HuH-7.5 (cell line): Measurements from ENCODE around the gene UBE2J2.

Source experiments
- DNase-seq: peaks from one replicate; pipeline ENCODE4 v3.0.0; 2011; ENCODE audit warnings: low spot score

UBE2J2 gene

DNA sequence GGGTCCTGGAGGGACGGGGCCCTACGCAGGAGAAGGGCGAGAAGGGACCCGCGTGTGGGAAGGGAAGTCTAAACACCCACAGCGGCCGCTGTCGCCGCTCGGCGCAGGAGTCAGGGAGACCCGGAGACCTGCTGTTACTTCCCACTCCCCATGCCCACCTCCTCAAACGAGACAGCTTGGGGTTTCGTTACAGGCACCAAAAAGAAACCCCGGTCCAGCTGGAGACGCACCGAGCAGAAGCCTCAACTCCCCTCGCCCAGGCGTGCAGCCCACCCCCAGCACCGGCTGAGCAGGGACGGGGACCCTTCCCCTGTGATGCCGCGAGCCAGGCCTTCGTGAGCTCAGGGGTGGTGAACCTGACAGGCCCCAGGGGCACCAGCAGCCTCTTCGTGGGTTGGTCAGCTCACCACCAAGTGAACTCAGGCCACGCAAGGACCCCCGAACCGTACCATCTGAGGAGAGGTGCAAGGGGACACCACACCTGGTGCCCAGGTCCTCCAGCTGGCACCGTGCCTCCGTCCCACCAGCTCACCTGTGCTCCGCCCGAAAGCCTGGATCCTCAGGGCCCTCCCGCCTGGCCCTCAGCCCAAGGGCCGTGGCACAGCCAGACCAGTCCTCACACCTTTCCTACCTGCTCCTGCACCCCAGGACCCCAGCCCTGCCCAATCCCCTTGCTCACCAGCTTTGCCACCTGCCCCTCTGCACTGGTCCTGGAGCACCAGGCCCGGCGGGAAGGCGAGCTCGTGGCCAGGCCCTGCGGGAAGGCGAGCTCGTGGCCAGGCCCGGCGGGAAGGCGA, 46.9 kb downstream of the UBE2J2 start:
- no peak for DNase-seq

DNA sequence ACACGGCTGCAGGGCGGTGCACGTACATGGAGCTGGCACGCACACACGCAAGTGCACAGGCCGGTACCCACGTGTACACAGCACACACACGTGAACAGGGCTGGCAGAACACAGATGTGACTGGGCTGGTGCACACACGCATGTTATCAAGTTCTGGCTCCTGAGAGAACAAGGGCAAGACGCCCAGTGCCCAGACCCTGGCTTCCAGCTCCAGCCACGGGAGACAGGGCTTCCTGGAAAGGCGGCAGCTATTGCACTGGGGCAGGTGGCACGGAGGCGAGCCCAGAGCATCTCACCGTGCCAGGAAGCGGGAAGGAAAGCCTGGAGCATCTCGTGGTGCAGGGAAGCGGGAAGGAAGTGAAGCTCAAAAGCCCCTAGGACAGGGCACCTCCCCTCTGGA, 47.7 kb downstream of the UBE2J2 start:
- no peak for DNase-seq

DNA sequence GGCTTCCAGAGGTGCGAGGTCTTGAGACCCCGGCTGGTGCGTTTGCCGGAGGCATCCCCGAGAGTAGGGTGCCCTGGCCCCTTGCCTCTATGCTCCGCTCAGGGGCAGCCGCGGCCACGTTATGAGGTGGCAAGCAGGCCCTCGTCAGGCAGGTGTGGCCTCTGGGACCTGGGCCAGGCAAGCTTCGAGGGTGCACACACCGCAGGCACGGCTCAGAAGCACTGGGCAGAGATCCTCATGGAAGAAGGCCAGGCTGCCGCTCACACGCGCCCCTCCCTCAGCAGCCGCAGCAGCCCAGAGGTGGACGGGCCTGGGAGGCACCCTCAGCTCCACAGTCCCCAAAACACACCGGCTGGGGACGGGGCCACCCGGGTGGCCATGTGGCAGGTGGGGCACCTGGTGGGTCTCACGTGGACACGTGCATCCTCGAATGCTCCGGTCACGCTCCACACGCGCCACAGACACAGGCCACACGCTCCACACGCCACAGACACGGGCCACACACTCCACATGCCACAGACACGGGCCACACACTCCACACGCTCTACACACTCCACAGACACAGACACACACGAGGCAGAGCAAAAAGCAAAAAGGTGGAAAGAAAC, 48.3 kb downstream of the UBE2J2 start:
- DNase-seq = no peak

DNA sequence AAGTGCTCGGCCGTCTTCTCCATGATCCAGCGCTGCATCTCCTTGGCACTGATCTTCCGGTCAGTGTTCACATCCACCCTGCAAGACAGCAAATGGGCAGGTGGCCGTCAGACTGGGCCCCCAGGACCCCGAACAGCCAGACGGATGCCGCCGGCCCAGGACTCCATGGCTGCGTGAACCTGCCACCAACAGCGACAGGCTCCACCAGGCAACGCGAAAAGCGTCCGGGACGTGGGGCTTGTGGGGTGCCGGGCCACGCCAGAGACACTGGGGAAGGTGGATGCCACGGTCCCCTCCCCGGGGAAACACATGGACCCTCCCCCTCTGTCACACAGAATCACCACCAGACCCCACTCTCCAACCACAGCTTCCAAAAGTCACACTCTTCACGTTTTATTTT, 49.8 kb downstream of the UBE2J2 start:
- no peak for DNase-seq

- no peak for DNase-seq
Measured at GRCh38 chr1:1223321-1223720, 50.3 kb downstream of the UBE2J2 start.

DNA sequence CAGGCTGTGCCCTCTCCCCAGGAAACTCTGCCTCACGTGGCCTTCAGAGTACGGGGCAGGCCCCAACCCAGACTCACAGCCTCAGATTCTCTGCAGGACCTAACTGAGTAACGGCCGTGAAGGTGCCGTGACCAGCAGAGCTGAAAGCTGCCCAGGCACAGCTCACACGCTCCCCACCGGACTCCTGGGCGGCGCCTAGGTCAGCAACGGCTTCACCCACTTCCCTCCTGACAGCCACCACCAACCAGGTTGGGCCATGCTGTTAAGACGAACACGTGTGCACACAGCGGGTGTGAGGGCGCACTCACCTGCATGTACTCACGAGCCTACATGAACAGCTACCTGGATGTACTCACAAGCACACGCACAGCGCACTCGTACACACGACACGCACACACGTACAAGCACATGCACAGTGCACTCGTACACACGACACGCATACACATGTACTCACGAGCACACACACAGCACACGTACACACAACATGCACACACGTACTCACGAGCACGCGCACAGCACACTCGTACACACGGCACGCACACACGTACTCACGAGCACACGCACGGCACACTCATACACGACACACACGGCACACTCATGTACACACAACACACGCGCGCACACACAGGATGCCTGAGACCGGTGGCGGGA, 51.0 kb downstream of the UBE2J2 start:
- DNase-seq = no peak

DNA sequence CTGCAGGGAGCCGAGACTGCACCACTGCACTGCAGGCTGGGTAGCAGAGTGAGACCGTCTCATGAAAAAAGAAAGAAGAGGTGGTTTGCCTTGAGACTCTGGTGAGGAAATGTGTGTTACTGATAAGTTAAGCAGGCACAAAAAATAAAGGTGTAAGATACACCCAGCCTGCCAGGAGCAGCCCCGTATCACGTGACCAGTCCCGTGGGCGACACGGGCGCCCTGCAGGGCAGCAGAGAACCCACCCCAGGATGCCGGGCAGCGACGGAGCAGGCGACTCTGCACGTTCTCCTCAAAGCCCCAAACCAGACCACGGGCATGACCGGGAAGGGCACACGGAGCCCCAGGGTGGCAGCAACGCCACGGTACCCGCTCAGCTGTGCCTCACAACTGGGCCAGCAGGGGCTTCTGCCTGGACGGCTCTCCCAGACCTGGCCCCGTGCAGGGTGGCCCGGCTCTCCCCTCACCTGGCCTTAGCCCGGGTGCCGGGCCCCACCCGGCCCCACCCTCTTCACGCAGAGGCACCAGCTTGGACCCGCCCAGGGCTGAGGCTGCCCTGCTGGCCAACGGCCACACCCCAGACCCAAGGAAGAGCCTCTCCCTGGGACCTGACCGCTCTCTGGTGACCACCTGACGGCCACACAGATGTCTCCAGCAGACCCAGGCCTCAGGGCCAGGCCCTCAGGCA, 51.6 kb downstream of the UBE2J2 start:
- DNase-seq = no peak

DNA sequence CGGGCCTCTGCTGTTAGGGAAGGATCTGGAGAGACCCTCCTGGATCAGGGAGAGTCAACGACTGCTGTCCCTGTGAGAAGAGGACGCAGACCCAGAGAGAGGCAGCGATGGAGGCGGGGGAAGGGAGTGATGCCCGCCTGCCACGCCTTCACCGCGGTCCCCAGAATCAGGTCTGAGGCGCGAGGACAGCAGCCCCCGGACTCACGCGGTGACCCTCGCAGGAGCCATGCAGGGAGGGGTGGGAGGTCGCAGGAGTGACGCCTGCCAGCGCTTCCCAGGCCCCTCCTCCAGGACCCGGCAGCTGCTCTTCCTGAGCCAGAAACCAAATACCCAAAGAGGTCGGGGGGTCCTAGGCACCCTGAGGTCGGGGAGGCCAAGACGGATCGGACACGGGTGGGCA, 53.5 kb downstream of the UBE2J2 start:
- no peak for DNase-seq

DNA sequence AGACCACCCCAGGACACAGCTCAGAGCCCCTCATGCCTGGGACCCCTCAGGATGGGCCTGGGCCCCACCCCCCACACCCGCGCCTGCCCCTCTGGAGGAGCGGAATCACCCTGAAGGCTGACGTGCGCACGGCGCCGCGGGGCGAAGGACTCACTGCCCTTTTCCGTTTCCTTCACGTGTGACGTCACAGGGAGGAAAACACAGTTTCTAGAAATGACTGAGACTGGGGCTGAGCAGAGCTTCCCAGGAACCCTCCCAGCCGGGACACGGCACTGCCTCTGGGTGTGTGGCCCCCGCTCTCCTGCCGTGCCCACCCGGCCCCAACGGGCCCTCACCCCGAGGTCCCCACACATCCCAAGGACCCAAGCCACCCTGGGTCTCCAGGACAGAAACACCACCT, 54.3 kb downstream of the UBE2J2 start:
- no peak for DNase-seq

DNA sequence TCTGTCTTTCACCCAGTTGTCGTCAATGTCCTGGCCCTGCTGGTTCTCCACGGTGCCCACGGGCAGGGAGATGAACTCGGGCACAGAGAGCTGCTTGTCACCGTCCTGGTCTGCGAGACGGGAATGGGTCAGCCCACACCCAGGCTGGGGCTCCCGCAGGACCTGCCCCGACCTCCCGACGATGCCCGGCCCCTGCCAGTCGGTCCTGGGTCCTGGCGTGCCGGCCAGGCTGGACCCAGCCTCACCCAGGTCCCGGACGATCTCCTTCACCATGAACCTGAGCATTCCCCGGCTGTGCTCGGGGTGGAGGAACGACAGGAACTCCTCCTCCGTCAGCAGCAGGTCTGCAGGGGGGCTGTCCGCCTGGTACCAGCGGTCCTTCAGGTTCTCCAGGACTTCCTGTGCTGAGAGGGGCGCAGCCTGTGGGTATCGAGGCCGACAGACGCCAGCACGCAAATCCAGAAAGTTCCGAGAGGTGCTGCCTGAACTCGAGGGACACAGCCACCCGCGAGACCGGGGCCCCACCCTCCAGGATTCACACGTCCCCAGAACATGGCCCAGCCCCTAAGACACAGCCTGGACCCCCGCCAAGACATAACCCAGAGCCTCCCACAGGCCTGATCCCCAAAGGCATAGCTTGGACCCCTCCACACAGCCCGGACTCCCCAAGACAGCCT, 55.0 kb downstream of the UBE2J2 start:
- DNase-seq = no peak

GRCh38 chr1:1217621-1218523, 55.8 kb downstream of the UBE2J2 start:
- no peak for DNase-seq

DNA sequence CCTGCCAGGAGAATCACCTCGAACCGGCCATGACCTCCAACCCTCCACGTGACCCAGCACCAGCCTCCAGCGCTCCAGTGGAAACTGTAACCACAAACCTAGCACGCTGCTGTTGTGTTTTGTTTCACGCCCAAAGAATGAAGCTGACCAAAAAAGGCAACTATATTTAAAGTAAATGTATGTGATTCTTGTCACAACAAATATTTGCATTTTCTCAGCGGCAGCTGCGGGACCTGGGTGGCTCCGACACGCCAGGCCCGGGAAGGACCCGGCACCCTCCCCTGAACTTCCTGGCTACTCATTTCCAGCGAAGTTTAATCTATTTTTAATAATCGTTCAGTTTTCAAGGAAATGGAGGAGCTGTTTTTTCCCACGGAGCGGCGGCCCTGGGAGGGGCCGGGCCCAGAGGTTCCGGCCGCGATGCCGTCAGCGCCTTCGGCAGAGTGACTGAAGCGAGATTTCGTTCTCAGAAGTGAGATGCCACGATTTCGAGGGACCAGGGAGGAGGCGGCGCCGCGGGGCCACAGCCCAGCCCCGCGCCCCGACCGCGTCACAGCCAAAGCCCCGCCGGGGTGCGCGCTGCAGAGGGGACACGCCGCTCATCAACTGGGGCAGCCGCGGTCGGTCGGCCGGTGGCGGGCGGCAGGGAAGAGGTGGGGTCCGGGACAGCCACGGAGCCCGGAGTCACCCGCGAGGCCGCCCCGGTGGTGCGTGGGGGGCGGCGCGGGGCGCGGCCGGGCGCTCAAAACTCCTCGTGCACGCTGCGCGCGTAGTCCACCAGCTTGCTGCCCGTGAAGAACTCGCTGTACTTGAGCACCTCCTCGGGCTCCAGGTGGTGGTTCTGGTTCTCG, 56.7 kb downstream of the UBE2J2 start:
- no peak for DNase-seq

GRCh38 chr1:1215881-1216605, 57.6 kb downstream of the UBE2J2 start:
- no peak for DNase-seq

DNA sequence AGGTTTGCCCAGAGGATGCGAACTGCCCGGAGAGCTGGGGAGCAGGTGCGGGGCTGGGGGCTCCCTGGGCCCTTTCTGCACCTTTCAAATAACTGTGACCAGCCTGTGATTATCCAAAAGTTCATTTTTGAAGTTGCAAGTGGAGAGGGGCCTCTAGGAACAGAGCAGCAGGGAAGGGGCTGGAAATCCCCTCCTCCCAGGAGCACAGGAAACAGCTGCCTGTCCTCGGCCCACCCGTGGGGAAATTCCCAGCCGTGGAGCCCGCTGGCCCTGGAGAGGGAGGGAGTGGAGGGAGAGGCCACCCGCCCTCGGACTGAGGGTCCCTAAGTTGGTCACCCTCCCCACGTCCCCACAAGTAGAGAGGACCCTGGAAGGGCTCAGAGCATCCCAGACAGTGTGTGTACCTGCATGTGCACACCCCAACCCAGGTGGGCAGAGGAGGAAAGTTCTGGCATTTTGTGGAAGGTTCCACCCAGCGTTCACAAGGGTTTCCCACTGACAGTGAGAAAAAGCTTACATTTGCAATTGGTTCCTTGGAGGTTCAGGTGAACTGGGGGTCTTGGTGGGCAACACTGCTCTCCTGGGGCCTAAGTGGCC, 58.5 kb downstream of the UBE2J2 start:
- DNase-seq = no peak

DNA sequence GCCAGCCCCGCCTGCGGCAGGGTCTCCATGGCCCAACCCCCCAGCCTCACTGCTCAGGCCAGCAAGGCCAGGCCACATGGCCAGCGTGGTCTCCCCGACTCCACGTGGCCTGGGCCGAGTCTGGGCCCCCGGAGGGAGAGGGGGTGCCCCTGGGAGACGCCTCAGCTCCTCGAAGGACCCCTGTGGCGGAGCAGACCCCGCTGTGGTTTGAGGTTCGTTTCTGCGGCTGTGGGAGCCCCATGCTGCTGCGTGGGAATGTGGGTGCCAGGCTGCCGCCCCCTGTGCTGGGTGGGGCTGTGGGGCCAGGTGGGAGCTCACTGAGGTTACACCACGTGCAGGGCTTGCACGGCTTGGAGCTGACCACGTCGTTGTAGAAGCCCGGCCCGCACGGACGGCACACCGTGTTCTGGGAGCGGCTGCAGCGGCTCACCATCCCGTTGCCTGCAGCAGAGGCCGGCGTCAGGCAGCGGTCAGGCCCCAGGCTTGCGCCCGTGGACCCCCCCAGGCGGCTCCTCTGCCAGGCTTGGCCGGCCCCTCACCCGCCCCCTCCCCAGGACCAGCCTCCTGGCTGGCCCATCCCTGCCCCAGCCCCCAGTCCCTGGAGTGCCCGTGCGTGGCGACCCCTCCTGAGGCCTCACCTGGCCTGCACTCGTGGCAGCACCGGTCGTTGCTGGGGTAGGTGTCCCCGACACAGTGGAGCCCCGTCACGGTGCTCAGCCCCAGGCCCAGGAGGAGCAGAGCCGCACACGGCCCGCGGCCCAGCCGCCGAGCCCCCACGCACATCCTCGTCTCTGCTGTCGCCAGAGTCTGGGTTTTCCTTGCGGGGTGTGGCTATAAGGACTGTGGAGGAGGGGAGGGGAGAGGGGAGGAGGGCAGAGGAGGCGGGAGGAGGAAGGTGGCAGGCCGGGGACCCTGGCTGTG, 60.0 kb downstream of the UBE2J2 start, which contains the start of gene TNFRSF4:
TNFRSF4 (minus strand) TSS at position 809 of the 921 bp plus-strand sequence; CDS start at position 783, 26 bp downstream.
- no peak for DNase-seq

- DNase-seq = no peak
Measured at GRCh38 chr1:1212780-1213344, 60.8 kb downstream of the UBE2J2 start.
